ENCODE results near the gene DCBLD2.

DCBLD2 gene

DNA sequence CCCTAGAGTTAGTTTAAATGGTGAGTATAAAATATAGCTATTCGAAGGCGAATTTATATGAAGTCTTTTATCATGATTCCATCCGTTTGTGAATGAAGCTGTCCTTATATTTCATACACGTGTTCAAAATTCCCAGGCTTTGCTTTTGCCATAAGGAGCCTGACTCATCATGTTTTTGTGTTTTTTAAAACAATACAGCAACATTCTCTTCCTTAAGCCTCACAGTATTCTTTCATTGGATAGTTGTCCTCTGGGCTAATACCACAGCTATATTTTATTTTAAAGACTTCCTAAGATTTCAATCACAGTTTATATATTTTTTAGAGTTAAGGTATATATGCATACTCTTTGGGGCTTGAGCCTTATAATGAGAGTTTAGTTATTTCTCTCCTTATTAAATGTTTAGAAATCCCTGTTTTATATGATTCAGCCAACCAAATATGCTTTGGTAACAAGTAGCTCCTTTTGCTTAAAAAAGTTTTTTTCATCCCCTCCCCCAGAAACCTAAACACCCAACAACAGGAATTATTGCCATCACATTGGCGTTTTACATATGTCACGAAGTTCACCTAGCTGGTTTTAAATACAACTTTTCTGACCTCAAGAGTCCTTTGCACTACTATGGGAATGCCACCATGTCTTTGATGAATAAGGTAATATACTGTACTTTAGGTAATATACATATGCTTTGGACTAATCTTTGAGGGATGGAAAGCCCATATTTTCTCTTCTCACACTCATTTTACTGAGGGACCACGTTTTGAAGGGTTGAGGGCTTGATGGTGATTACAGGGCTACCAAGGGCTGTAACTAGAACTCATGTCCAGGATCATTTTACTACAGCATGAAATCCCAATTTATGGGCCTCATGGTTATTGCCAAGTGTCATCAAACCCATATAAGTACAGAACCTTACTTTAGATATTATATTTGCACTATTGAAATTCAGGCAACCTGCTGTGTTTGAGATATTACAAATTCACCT, 109.9 kb downstream of the DCBLD2 start:
- no peak for DNase-seq

DNA sequence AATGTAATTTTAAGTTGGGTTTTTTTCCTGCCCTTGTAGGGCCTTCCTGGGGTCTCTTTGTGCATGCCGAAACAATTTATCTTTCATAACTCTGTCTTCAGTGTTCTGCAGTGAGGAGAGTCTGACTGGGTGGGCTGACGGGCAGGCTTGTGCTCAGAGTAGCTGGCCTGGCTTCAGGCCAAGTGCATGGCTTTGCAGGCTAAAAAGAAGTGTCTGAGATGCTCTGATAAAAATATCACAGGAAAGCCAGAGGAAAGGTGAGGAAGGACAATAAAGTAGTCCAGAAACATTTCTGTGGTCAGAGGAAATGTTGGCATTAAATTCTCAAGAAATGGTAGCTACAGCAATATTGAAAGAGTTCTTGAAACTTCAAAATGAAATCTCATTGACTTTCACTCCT, 112.8 kb downstream of the DCBLD2 start:
- no peak for DNase-seq

DNA sequence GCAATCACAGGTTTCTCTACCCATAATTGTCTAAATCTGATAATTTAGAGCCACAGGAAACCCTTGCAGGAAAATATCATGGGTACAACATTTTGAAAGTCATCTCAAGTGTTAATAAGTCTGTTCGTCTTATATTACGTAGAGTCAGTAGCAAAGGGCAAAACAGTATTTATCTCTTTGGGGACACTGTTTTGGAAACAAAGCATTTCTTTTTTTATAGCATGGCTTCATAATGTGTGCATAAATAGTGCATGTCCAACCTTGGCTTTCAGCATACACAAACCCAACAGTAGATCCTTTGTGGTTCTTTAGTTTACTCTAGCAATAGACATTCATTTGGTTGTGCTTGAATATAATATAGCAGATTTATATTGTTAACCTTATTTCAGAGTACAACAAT, 114.3 kb downstream of the DCBLD2 start:
- no peak for DNase-seq

DNA sequence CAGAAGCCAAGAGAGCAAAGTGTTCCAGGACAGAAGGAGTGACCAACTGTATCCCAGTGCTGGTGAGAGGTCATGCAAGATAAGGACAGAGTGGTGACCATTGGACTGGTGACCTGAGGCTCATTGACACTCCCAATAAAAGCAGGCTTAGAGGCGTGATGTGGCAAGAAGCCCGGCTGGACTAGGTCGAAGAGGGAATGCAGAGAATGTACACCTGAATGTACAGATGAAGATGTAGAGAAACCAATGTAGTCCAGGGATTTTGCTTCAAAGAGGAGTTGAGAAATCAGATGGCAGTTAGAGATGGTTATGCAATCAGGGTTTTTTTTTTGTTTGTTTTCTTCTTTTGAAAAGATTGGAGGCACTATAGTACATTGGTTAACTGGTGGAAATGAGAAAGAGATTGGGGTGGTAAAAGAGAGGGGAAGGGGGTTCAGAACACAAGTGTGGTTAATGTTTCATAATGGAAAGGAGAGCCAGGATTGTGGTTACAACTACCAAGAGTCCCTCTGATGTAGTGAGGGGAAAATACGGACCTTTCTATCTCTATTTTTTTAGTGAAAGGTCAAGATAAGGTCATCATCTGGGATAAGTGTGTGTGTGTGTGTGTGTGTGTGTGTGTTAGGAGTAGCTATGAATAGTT, 115.0 kb downstream of the DCBLD2 start:
- DNase-seq = no peak

DNA sequence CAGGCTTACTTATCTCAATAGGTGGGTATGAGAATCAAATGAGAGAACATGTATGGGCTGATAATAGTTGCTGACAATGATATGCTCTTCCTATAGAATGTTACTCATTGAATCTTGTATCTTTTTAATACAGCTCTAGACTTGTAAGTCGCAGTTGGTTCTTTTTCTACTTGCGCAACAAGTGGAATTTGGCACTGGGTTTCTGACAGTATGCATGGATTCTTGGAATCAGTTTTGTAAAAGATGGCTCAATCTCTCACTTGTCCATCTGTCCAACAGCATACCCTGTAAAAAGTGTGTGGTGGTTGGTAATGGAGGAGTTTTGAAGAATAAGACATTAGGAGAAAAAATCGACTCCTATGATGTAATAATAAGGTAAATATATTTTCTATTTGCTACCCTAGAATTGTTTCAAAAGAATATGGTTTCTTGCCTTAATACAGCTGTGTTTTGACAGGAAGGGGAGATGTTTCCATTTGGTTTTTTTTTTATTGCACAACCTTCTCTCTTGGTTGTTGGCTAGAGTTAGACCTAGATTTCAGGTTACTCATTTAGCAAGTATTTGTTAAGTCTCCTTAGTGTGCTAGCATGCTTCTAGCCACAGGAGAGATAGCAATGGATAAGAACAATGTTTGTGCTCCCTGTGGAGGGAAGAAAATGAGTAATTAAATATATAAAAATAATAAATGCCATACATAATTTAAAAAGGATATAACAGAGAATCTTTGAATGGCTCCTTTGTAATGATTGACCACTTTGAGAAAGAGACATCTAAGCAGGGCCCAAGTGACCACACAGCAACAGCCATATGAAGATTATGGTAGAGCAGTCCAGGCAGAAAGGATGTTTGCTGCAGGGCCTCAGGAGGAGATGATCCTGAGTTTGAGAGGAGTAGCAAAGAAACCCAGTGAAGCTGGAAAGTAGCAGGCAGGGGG, 116.6 kb downstream of the DCBLD2 start:
- DNase-seq = no peak

DNA sequence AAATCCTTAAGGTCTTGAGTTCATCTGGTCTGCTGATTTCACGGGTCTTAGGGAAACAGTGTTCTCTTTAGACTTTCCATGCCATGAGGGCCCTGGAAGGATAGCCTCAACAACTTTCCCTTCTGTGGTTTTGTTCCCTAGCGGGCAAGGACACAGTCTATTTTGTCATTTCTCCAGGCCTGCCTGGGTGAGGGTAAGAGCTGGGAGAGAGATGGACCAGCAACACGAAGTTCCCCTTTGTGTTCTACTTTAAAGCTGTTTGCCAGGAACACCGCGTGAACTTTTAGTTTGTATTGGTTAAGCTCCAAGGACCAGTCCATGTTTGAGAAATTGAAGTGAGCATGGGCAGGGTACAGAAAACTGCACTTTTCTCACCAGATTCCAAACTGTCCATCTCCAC, 117.5 kb downstream of the DCBLD2 start:
- no peak for DNase-seq

DNA sequence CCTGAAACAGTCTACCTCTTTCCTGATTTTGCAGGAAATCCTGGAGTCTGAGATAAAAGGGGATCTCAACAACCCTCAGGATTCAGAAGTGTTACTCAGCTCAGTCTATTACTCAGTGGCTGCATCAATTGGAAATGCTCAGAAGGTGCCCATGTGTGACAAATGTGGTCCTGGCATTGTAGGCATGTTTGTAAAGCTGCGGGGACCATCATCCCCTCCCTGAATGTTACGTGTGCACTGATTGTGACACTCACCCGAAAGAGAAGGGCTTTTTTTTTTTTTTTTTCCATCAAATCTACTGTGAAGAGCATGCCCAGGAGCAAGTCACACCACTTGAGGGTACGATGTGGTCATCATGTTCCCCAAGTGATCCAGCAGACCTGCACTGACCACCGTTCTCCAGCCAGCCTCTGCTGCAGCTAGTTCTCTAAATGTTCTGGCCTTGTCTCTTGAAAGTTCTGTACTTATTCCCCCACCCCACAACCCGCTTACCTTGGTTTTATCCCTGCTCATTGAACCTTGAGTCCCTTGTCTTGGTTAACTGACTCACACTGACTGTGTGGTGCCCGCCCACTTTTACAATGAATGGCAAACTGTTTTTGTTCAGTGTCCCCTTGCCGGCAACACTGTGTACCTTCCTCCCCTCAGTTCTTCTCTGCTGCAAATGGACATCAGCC, 118.5 kb downstream of the DCBLD2 start:
- no peak for DNase-seq

DNA sequence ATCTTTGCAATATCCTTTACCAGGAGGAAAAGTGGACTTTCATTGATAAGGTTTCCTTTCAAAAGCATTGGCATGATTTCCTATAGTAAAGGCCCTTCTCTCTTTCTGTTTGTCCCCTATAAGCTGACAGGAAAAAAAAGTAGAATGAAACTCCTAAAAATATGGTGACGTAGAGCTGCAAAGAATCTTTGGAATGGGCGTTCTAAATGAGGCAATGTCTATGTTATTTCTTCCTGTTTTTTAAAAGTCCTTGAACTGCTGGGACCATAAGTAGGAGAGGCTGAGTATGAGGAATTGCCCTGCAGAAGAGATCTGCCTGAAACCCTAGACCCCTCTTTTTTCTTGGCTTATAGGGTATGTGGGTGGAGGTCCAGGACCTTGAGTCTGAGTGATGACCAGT, 121.2 kb downstream of the DCBLD2 start:
- DNase-seq = no peak

DNA sequence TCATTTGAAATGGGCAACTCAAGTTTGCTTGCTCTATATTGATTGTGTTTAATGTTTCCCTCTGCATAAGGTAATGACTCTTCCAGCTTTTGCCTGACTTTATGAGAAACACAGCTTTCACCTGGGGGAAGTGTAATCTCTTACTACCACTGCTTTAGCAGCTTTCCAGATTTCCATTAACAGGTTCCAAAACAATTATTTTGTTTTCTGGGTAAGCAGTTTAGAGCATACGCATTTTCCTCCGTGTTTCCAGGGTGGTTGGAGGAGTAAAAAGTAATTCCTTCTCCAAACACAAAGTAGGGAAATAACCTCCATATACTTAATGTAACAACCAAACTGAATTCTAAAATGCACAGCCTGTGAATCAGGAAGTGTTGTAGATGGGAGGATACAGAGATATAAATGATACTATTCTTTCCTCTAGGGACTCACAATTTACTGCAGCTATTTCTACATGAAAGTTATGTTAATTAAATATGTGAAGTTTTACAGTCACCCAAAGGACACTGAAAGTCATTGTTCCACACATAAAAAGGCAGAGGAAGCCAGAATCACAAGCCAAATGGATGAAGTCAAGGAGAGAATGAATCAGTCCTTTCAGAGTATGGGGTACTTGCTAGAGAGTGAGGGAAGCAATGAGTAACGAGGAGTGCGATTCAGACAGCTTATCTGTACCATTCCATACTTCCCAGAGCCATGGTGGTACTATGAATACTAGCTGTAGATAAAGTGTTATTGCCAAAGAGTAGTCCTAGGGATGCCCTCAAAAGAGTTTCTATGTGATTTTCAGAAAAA, 121.8 kb downstream of the DCBLD2 start:
- DNase-seq = no peak

DNA sequence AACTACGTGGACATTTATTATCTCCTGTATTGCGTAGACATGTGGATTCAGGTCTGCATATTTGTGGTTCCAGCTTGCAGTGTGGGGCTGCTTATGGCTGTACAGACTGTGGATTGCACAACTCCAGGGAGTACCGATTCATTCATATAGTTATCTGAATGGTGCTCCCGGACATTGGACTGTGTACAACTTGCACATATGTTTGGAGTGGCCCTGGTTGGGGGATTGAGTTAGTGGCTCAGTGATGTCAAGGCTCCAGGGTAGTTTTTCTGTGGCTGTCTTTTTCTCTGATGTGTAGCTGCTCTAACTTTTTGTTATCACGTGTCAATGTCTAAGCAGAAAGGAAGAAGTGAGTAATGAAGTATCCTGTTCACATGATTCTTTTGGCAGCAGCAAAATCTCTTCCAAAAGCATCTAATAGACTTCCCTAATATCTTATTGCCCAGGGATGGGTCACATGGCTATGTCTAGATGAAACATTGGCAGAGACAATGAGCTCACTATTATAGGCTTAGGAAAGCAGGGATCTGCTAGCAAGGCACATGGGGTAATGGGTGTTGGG, 122.6 kb downstream of the DCBLD2 start:
- DNase-seq = no peak

DNA sequence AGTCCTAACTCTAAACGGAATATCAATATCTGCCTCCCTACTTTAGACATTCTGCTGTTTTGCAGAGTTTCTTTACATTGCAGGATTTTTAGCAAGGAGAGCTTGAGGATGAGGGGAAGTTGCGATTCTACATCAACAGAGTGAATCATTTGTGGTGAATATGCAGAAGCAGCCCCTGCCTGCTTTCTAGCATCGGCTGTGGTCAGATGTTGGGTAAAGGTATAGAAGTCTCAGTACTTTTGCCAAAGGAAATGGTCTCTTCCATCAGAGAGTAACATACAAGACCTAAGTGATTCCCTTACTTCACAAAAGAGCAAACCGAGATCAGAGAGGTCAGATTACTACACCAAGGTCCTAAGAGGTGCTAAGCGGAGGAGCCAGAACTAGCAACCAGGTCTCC, 123.1 kb downstream of the DCBLD2 start:
- DNase-seq = no peak

DNA sequence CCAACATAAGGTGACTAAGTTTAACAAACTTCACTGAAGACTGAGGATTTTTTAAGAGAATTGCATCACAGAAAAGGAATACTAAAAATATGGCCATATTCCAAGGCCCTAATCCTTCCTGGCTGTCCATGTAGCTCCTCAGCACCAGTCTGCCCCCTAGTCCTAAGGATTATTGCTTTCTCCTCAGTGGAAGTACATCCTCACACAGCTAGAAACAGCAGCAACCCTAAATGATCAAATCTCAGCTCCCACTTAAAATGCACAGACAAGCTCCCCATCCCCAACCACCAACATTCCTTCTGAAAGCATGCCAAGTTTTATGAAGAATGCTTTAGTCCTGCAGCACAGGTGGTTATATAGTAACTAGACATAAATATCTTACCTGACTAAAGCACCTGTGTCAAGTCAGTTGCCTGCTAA, 123.7 kb downstream of the DCBLD2 start:
- DNase-seq = no peak

DNA sequence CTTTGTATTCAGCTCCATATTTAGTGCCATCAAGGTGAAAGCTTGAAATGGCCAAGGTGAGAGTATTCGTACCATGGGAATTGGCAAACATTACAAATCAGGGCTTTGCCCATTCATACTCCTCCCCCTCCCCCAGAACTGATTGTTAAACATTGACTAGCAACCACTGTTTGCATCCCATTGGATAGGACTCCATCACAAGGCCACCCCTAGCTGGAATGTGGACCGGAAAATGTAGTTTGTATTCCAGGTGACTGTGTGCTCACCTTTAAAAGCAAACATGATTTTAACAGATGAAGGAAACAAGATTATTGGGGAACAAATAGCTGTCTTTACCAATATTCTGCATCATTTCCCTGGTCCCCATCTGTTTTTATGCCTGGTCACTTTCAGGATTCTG, 124.2 kb downstream of the DCBLD2 start:
- no peak for DNase-seq

DNA sequence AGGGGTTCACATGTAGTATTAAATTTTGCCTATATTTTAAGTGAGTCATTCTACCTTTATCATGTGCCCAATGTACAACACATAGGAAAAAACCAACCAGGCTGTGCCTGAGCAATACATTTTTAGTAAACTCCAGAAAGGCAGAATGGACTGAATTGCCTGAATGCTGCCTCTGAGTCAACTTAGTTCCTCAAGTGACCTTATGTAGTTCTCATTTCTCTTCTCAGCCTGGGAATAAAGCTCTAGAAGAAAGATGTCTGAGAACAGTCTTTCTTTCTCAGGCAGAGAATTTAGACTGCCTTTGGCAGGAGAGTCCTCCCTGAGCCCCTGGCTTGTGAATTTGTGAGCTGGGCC, 125.4 kb downstream of the DCBLD2 start:
- DNase-seq = no peak

DNA sequence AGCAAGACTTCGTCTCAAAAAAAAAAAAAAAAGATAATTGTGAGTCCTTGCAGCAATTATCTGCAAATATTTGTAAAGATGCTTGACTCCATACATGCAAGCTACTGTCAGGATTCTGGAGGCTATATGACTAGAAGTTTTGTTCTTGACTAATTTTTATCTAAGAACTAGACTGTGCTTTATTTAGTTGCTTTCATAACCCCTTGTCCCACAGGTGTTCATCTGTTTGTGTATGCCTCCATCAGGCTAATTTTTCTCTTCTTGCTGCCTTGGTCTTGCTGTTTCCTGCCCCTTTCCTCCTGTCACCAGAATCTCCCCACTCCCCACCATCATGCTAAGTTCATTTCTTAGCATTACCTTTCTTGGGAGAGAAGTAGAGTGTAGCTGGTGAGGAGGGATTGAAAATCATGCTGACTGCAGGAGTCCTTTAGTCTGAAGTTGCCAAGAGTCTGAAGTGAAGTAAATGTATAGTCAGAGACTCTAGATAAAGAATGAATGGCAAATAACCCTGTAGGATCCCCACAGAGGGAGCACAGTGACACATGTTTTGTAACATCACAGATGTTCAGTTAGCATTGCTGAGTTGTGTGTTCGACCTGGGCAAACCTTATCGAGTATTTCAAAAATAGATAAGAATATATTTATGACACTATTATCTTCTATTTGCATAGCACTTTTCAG, 125.9 kb downstream of the DCBLD2 start:
- DNase-seq = no peak

DNA sequence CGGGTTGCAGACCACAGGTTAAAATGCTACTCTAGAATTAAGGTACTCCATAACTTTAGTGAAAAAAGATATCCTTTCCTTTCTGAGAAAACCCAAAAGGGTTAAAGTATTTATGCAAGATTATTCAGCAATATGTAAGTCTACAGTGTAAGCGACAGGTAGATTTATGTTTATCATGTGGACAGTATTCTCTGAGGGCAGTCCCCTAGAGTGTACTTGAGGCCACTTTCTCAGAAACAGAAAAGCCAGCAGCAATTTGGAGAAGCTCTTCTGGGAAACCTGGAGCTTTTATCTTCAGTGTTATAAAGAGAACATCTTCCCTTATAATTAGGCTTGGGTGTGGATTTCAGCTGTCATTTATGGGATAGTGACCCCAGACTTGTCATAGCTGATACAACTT, 129.5 kb downstream of the DCBLD2 start:
- DNase-seq = no peak

DNA sequence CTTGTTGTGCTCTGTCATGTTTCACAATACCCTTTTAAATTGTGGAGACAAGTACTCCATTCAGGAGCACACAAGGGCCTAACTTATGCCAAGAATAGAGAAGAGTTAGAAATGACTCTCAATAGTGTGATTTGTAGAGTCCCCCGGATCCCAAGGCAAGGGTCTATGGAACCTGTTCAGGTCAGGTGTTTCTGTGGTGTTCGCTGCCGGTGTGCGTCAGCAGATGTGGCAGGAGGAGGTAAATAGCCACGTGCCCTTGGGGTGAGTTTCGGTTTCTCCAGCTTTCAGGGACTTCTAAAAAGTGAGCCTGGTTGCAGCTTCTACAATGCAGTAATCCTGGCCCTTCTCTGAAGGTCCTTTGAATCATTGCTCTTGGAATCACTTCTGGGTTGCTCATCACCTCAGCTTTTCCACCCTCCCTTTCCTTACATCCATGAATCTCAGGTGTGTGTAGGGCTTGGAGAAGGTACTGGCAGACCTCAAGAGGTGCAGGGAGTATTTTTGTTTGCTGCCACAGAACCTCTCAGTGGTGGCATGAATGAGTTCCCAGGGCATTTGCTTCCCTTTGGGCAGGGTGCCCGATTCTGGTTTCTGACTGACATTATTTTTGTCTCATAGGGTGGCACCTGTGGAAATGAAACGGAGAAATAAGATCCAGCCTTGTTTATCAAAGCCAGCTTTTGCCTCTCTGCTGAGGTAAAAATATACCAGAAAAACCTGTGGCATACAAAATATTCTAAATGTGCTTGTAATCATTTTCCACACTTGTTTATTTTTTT, 131.0 kb downstream of the DCBLD2 start:
- no peak for DNase-seq

DNA sequence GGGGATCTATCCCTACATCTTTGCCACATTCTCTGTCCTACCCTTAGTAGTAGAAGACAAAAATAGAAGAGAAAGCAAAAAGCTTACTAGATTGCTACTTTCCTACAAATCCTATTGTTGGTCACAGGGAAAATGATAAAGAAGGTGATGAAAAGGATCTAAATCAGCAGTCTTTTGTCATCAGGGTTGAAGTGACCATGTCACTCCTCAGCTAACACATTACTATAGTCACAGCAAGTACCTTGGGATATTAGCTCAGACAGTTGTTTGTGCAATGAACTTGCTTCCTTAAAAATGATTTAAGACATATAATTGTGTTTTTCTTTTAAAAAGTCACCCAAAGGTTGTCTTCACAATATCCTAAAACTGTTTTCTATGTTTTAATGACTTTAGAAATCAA, 132.0 kb downstream of the DCBLD2 start:
- no peak for DNase-seq

DNA sequence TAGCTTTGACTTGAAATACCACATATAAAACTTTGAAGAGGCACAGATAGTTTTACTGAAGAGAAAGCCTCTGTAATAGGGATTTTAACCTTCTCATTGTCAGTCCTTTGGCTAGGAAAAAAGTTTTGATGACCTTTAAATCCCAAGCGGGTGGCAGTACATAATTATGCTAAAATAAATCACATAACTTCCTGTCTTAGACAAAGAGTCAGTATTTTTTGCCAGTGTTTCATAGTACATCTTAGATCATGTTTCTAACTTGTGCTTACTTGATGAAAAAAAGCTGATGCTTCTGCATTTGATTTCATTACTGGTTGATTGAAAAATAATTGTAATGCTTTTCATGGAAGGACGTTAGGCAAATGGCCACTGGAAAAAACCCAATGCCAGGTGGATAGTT, 132.5 kb downstream of the DCBLD2 start:
- DNase-seq = no peak

DNA sequence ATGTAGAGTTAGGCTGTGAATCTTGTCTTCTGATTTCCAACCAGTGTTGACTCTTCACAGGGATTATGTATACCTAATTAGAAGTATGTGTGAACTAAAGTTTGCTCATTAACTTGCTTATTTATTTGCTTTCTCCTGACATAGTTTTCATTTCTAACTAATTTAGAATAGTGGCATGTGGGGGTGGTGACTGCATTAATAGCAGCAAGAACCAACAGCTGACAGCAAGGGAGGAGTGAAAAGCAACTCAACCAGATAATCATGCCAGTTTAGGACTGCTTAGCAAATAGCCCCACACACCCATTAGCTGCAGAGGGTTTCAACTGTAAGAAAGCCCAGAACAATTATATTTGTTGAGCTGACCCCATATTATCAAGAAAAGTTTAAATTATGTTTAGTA, 134.6 kb downstream of the DCBLD2 start:
- no peak for DNase-seq

All from cortex of kidney (tissue), 1 donor.